GM18502 (cell line): ENCODE measurements around the gene SLN.

ENCODE experiments used
- ATAC-seq: cut with Tn5 transposase; IDR thresholded peaks from one replicate; pipeline ENCODE4 v1.9.1; 2021; ENCODE audit warnings: mild to moderate bottlenecking; ENCODE audit not compliant: unreplicated experiment, poor library complexity

The SLN gene

GRCh38 chr11:107720303-107720774 is 8.5 kb upstream of the SLN start:
- ATAC-seq = no peak

DNA sequence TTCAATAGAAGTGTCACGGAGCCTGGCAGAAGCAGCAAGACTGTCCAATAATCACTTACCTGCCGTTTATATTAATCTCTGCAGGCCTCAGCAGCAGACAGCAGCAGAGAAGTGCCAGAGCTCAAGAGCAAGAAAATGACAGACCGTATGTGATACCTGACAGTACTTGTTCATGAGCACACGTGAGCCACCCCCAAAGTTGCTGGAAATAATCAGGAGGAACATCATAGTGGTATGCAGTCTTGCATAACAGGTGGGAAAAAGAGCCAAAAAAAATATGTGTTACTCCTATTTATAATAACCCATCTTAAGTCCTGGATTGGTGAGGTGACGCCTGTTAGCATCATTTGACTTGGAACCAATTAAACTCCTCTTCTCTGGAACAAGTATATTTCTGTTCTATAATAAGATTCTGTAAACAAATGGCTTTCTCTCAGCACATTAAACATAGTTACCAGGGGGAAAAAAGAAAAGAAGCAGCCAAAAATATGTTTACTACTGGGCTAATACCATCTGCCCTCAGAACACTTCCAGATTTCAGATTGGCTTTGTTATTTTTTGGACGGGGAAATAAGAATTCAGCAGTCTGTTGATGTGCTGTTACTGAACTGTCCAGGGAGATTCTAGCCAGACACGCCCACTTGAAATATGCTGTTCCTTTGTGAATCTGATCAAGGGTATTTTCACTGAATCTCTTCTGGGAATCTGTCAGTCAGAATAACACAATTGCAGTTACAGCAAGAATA is 7.9 kb upstream of the SLN start:
- ATAC-seq = no peak

- no peak for ATAC-seq
Observed at GRCh38 chr11:107719073-107719472, 7.2 kb upstream of the SLN start.

GRCh38 chr11:107716884-107717532 is 5.2 kb upstream of the SLN start:
- ATAC-seq = no peak

DNA sequence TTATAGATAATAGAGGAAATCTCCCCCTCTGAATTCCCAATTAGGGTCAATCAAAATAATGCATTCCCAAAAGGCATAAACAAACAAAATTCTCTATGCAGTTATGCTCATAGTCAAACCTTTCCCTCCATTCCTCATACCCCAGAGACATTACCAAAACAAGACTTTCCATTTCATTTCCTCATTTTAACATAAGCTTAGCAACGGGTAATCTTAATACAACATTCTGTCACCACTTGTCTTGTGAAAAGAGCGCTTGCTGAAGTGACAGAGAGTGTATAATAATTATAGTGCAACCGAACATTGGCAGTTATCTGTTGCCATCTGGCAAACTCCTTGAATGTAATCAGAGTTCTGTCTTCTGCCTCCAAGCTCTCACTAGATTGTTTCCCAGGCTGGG is 1.2 kb upstream of the SLN start:
- ATAC-seq = no peak

- ATAC-seq = no peak
Observed at GRCh38 chr11:107710301-107710700, 1.6 kb downstream of the SLN start.

GRCh38 chr11:107708792-107709191 is 3.1 kb downstream of the SLN start:
- no peak for ATAC-seq

- no peak for ATAC-seq
Observed at GRCh38 chr11:107707807-107708206, 4.0 kb downstream of the SLN start.

DNA sequence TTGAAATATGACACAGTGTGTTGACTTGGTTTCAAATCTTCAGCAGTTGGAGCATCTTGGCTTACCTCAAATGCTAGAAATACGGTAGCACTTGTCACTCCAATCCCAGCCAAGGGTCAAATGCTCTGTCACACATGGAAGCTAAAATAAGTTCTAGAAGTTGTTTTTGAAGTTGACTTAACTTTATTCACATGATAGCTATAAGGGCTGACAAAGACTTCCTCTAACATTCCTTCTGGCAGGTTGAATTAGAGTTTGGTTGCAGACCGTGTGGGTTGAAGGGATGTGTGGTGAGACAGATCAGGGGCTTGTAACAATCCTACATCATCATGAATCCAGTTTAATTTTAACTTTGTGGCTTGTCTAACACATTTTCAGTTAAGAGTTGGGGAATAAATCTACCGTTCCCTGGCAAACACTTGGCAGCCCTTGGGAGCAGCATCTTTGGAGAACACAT is 4.6 kb downstream of the SLN start:
- ATAC-seq = no peak

DNA sequence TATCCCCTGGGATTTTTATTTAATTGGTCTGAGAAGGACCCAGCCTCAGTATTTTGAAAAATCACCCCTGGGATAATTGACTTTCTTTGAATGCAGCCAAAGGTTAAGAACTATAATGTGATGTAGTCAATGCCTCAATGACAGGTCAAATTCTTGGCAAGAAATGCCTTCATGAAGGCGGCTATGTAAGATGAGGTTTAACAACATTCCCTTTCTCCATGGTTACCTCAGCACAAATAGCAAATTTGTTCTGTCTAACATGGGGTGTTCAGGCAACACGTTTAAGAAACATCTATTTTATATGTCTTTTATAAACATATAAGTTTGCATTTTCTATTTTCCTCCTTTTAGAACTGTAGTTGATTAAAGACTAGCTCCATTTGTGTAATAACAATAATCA is 5.3 kb downstream of the SLN start:
- no peak for ATAC-seq

GRCh38 chr11:107705027-107705426 is 6.8 kb downstream of the SLN start:
- no peak for ATAC-seq

GRCh38 chr11:107704451-107704850 is 7.4 kb downstream of the SLN start:
- ATAC-seq = no peak

DNA sequence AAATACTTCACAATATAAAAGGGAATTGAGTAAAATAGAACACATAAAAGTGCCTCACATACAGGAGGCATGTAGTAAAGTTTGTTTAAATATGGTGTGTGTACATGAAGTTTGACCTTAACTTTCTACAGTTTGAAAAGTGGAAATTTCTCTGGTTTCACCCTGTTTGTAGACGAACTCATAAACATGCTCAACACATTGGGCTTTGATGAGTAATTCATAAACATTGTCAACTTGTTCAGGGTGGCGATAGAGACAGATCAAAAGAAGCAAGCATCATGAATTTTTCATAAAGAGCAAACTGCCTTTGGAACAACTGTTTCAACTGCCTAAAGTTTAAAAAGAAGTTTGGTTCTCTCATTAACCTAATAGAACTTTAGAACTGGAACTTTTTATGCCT is 9.1 kb downstream of the SLN start:
- no peak for ATAC-seq

- ATAC-seq = no peak
Observed at GRCh38 chr11:107702109-107702660, 9.7 kb downstream of the SLN start.

DNA sequence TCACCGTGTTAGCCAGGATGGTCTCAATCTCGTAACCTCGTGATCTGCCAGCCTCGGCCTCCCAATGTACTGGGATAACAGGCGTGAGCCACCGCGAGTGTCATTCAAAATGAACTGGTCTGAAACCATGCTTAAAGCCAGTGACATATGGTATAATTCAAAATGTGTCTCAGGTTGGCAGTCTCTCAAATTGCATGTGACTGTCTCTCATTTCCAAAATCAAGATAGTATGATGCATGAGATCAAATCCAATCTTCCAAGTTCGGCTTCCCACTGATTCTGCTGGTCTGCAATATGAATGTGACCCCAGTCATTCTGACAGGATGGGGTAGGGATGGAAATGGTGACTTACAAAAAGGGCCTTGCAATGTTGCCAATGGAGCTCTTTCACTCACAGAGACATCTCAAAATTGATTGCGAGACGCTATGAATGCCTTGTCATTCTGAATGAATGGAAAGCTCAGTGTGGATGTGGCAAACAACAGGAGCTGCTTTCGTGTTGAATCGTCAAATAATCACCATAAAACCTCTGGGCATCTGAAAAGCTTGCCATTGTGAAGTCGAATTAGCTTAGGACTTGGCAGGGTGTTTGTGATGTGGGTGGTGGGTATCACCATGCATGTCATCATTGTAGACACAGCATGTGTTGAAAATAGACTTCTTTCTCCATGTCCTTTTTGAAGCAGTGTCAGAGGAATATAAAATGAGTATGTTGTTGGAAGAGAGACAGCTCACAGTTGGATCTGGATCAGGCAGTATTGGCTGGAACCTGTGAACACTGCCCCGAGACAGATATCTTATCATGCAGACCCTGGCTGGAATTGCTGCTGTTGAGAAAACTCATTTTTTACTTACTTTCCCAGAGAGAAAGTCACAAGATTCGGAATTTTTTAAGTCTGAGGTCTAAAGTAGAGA is 12.2 kb downstream of the SLN start:
- ATAC-seq = no peak

GRCh38 chr11:107697291-107697690 is 14.6 kb downstream of the SLN start:
- ATAC-seq = no peak

DNA sequence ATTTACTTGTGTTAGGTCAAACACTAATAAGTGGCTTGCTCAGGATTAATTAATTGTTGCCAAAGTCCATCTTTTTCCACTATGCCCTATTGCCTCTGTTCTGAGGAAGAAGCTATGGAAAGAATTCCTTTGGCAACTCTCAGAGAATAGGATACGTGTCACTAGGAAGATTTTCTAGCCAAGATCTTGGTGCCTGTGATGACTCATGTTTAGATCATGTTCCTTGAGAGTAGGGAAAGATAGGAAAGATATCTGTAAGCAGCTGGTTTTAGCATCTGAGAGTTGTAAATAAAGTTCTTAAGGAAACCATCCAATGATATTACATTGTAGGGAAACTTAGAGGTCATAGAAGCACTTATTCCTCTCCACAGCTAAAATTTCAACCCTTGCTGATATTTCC is 15.7 kb downstream of the SLN start:
- ATAC-seq = no peak

DNA sequence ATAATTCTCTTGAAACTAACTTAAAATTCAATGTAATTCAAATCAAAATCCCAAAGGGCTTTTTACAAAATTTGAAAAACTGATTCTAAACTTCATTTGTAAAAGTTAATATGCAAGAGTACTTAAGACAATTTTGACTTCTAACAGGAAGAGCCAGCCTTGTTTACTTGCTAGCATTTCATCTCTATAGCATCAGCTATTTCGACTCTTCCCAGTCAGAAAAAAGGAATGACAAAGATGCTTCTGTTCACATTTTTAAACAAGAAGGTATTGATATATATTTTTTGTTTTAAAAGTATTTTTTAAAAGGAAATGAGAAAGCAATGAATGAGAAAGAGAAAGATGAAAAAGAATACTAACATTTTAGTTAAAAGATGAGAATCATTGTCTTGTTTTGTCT is 16.4 kb downstream of the SLN start:
- no peak for ATAC-seq

DNA sequence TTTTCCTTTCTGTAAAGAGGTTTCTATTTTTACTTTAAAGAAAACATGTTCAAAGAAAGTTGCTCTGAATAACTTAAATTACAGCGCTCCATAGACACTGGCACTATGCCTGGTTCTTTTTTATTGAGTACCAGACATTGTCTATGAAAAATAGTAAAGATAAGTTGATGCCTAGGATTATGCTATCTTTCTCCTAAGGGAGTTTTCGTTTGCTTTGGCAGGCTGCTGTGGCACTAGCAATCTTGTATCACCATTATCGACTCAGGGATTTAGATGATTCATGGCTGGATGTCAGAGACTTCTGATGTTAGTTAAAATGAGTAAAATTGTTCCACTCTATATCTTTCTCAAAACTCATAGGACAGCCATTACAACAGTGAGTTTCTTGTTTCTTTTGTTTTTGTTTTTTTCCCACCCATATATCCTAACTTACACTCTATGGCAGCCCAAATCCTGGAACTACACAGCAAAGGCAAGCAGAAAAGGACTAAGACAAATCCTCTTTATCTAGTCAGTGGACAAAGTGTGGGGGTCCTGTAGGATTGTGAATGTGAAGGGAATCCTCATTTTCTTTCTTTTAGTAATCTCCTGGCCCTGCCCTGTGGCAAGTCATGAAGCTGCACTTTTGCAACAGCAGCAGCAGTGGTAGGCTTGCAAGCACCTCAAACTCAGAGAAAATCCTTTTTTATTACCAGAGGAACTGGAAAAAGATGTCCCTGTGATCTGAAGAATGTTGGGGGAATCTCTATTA is 20.7 kb downstream of the SLN start:
- no peak for ATAC-seq
